HTR-8/SVneo (cell line): ENCODE results near the gene SIGLEC1.

Experiments
- DNase-seq: peaks from one replicate; pipeline ENCODE4 v3.0.0; 2011; ENCODE audit warnings: low spot score, mixed read lengths; ENCODE audit not compliant: insufficient read length
- FAIRE-seq: peaks from 2 replicates; lab custom pipeline; 2011; peaks lifted over from hg19 to GRCh38; lab: Jason Lieb, UNC

The SIGLEC1 gene

DNA sequence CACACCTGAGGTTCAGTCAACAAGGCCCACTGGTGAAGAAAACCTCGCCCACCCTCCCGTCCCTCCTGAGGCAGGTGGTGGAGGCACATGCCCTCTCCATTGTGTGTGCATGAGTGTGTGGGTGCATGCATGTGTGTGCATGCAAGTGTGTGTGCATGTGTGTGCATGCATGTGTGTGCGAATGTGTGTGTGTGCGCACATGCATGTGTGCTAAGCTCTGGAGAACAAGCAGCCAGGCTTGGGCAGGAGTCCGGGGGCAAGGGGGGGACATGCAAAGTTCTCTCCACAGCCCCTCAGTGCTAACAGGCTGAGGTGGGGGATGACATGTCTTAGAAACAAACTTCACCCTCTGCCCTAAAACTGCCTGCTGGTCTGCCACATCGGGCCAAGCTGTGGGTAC, 17.0 kb upstream of the SIGLEC1 start:
- no peak for DNase-seq
- peak; percentile 38 for FAIRE-seq

DNA sequence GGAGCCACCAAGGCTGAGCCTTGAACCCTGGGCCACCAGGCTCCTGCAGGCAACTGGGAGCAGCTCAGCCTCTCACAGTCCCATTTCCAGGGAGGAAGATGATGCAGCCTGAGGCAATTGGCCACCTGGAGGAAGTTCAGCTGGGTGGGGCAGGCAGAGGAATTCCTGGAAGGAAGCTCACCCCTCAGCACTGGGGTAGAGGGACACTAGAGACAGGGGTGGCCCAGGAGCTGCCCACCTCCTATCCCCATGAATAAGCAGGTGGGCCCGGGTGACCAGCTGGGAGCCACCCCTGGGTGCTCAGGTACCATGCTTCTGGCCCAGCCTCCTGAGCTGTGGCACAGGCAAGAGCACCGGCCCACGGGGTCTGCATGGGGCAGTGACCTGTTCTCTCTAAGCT, 16.5 kb upstream of the SIGLEC1 start:
- DNase-seq (no peak), FAIRE-seq (no peak)

- no peak for FAIRE-seq
- DNase-seq = no peak
Observed at GRCh38 chr20:3728354-3728753, 16.0 kb upstream of the SIGLEC1 start.

GRCh38 chr20:3727401-3728021, 15.1 kb upstream of the SIGLEC1 start:
- DNase-seq (peak; percentile 45), FAIRE-seq (peak; percentile 49)

- DNase-seq = no peak
- no peak for FAIRE-seq
Observed at GRCh38 chr20:3724356-3724755, 12.0 kb upstream of the SIGLEC1 start.

DNA sequence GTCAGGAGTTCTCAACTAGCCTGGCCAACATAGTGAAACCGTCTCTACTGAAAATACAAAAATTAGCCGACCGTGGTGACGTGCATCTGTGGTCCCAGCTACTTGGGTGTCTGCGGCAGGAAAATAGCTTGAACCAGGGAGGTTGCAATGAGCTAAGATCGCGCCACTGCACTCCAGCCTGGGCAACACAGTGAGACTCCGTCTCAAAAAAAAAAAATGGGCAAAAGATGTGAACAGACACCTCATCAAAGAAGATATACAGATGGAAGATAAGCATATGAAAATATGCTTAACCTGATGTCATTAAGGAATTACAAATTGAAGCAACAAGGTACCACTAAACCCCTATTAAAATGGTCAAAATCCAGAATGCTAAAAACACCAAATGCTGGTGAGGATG, 10.9 kb upstream of the SIGLEC1 start:
- DNase-seq (no peak), FAIRE-seq (no peak)

DNA sequence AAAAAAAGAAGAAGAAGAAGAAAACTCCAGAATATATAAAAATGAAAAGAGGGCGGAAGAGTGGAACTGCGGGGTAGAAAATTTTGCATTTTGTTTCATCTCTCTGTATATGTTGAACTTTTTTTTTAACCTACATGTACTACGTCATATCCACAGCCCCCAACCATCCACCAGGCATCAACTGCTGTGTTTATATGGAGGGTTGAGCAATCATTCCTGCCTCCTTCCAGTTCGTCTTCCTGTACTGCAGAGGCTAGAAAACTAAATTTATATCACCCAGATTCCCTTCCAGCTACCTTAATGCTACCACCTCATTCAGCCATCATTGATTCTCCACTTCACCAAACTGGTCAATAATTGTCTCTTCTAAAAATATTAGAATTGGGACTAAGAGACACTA, 9.5 kb upstream of the SIGLEC1 start:
- FAIRE-seq = no peak

DNA sequence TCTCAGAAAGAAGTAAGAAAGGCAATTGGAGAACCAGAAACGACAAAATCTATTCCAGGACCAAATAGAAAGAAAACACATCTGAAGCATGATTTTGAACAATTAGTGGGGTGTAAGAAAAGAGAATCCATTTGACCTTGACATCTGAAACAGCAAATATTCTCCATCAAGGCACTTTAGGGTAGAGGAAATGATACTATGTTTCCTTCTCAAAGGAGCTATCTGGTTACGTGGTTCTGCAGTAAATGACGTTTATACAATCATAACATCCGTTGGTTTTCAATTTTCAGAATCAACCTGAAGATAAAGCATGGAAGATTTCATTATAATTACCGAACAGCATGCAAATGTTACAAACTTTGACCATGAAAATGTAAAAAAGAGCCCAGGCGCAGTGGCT, 8.2 kb upstream of the SIGLEC1 start:
- FAIRE-seq (no peak), DNase-seq (no peak)

More for the DNA sequence above, 9.5 kb upstream of the SIGLEC1 start:
- DNase-seq = no peak

DNA sequence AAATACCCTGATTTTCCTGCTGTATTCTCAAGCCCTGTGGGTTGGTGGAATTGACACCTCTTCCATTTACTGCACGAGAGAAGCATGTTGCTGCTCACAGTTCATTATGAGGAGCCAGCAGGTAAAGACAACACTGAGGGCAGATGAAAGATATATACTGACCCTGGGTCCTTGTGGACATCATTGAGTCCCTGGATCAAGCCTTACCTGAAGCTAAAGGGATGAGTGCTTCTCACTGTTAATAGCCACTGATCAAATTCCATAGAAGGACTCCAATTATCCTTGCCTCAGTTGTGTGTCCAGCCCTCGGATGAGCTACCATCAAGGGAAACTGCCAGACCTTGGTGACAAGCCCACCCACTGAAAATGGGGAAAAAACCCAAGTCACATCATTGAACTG, 7.7 kb upstream of the SIGLEC1 start:
- FAIRE-seq (no peak), DNase-seq (no peak)

DNA sequence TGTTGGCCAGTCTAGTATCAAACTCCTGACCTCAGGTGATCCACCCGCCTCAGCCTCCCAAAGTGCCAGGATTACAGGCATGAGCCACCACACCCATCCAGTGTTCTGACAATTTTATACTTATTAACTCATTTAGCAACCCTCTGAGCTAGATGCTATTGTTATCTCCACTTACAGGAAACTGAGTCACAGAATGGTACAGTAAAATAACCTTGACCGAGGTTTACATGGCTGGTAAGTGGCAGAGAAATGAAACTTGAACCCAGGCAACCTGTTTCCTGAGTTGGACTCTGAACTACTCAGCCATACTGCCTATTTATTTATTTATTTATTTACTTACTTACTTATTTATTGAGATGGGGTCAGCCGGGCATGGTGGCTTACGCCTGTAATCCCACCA, 6.6 kb upstream of the SIGLEC1 start:
- DNase-seq (no peak), FAIRE-seq (no peak)

DNA sequence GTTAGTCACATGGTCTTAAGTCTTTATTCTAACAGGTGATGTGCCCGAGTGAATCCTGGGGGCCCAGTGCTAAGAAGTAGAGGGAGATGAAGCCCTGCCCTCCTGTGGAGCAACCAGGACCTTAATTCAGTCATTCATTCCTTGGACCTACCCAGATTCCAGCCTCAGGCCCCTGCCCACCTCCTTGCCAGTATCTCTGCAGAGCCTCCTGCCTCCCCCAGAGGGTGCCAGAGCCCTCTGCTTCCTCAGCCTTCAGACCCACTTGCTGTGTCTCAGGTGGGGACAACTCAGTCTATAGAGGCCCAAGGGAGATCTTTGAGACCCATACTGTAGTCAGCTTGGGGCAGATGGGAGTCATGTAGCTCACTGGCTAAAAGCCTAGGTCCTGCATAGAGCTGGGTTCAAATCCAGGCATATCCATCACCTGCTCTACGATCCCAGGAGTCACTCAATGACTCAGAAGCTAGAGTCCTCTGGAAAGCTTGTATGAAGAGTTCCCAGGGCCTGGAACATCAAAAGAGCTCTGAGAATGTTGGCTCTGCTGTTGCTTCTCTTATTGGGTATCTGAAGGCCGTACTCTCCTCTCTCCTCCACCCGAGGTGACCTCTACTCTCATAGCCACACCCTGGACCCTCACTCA, 3.9 kb upstream of the SIGLEC1 start:
- no peak for FAIRE-seq
- peak; percentile 48 for DNase-seq

GRCh38 chr20:3714092-3714491, 1.7 kb upstream of the SIGLEC1 start:
- no peak for DNase-seq
- FAIRE-seq = peak; percentile 33

- no peak for FAIRE-seq
- no peak for DNase-seq
Observed at GRCh38 chr20:3711484-3711941, 887 bp downstream of the SIGLEC1 start.

- FAIRE-seq = peak; percentile 65
- peak; percentile 85 for DNase-seq
Observed at GRCh38 chr20:3710703-3711483, 1.5 kb downstream of the SIGLEC1 start.

DNA sequence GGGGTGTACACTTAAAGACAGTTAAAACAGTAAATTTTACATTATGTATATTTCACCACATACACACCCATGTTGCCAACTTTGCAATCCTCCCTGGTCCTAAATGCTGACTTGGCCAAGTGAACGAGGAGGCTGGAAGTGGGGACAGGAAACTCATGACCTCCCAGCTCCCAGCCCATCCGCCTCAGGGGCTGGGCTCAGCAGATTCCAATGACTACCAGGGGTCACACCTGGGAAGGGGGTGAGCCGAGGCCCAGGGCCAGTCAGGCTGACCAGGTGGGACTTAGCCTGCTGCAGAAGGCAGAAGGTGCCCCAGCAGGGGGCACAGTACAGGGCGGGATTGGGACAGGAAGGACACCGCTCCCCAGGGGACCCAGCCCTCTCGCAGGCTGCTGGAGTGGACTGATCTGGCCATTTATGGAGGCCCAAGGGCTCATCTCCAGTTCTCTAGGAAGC, 2.4 kb downstream of the SIGLEC1 start:
- DNase-seq (no peak), FAIRE-seq (no peak)

DNA sequence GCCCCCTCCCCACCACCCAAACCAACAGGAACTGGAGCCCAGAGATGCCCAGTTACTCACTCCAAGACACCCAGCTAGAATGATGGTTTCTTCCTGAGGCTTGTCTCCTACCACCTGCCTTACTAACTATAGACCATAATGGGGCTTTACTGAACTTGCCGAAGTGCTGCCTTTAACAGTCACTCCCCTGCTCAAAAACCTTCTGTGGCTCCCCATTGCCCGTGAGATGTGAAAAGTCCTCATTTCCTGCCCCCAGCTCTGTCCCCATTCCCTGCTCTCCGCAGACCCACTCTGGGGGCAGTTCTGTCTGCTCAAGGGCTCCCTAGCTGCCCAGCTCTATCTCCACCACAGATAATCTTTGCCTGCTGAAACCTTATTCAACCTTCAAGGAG, 4.9 kb downstream of the SIGLEC1 start:
- FAIRE-seq (no peak), DNase-seq (no peak)

GRCh38 chr20:3706774-3707507, 5.5 kb downstream of the SIGLEC1 start:
- FAIRE-seq (no peak), DNase-seq (no peak)

- FAIRE-seq = no peak
- DNase-seq = no peak
Observed at GRCh38 chr20:3705970-3706739, 6.2 kb downstream of the SIGLEC1 start.

GRCh38 chr20:3705491-3705969, 6.9 kb downstream of the SIGLEC1 start:
- DNase-seq (no peak), FAIRE-seq (no peak)

- no peak for FAIRE-seq
- no peak for DNase-seq
Observed at GRCh38 chr20:3704087-3704486, 8.3 kb downstream of the SIGLEC1 start.
